Panc1 (cell line): ENCODE data around the gene PERCC1.
"Not testable (repeated sequence)": the region's sequence is repeated elsewhere in the genome, so short reads cannot be mapped to it uniquely, and the experiment has no call there.

Experiments
- CTCF ChIP-seq: fragments of 450-650 bp; IDR thresholded peaks from 2 replicates; pipeline ENCODE4 v1.5.1; 2017; ENCODE audit warnings: mild to moderate bottlenecking
- SIN3A ChIP-seq: IDR thresholded peaks from 2 replicates; pipeline ENCODE4 v1.6.1; 2012; ENCODE audit warnings: low read depth, mild to moderate bottlenecking, low read length, moderate library complexity, borderline replicate concordance; ENCODE audit not compliant: insufficient read depth

DNA sequence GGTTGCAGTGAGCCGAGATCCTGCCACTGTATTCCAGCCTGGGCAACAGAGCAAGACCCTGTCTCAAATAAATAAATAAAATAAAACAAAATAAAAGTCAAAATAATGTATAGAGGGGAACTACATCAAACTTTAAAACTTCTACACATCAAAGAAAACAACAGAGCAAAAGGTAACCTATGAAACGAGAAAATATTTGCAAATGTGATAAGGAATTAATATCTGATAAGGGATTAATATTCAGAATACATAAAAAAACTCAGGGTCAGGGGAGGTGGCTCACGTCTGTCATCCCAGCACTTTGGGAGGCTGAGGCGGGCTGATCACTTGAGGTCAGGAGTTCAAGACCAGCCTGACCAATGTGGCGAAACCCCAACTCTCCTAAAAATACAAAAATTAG lies 38.3 kb downstream of the PERCC1 start:
- not testable (repeated sequence) for TF ChIP-seq CTCF, SIN3A
